Activated naive CD4-positive, alpha-beta T cell treated with Interleukin-2 at 50 U/mL for 16 hours (primary cell): ENCODE data around the gene TMCC3.

Source experiments
- DNase-seq: peaks from one replicate; pipeline ENCODE4 v3.0.0-alpha.2; 2020

Gene TMCC3

GRCh38 chr12:94671917-94672316 lies 21.6 kb upstream of the TMCC3 start:
- DNase-seq: no peak

- no peak for DNase-seq
Observed at GRCh38 chr12:94670898-94671297, 20.5 kb upstream of the TMCC3 start.

- no peak for DNase-seq
Observed at GRCh38 chr12:94670075-94670474, 19.7 kb upstream of the TMCC3 start.

GRCh38 chr12:94667031-94667540 lies 16.7 kb upstream of the TMCC3 start:
- DNase-seq: no peak

- no peak for DNase-seq
Observed at GRCh38 chr12:94666158-94666557, 15.8 kb upstream of the TMCC3 start.

- DNase-seq: no peak
Observed at GRCh38 chr12:94663702-94664101, 13.3 kb upstream of the TMCC3 start.

- no peak for DNase-seq
Observed at GRCh38 chr12:94663071-94663470, 12.7 kb upstream of the TMCC3 start.

GRCh38 chr12:94660436-94660835 lies 10.1 kb upstream of the TMCC3 start:
- DNase-seq: no peak

GRCh38 chr12:94659346-94659930 lies 9.1 kb upstream of the TMCC3 start:
- DNase-seq: no peak

- DNase-seq: no peak
Observed at GRCh38 chr12:94658931-94659330, 8.6 kb upstream of the TMCC3 start.

- no peak for DNase-seq
Observed at GRCh38 chr12:94656556-94656955, 6.2 kb upstream of the TMCC3 start.

GRCh38 chr12:94649349-94650142 lies 811 bp downstream of the TMCC3 start:
- peak; percentile 34 for DNase-seq

- DNase-seq: no peak
Observed at GRCh38 chr12:94648578-94648977, 1.8 kb downstream of the TMCC3 start.

- DNase-seq: no peak
Observed at GRCh38 chr12:94644141-94644979, 6.0 kb downstream of the TMCC3 start.

GRCh38 chr12:94643606-94644005 lies 6.8 kb downstream of the TMCC3 start:
- no peak for DNase-seq

- DNase-seq: no peak
Observed at GRCh38 chr12:94641283-94641682, 9.1 kb downstream of the TMCC3 start.

- DNase-seq: peak; percentile 57
Observed at GRCh38 chr12:94640134-94640928, 10.0 kb downstream of the TMCC3 start.

GRCh38 chr12:94638521-94638920 lies 11.8 kb downstream of the TMCC3 start:
- DNase-seq: no peak

- DNase-seq: no peak
Observed at GRCh38 chr12:94637390-94638113, 12.8 kb downstream of the TMCC3 start.

- DNase-seq: no peak
Observed at GRCh38 chr12:94636462-94637085, 13.8 kb downstream of the TMCC3 start.

- no peak for DNase-seq
Observed at GRCh38 chr12:94634717-94635116, 15.6 kb downstream of the TMCC3 start.

GRCh38 chr12:94633401-94633800 lies 17.0 kb downstream of the TMCC3 start:
- no peak for DNase-seq
